ENCODE measurements around the gene ARHGAP4. TPM values are rescaled to one million over a fixed set of nuclear protein-coding genes. Genes with fewer than 3 reads are reported as not detected.

Gene ARHGAP4
- total and polyA plus RNA-seq, 2 donors from 2014 or later: 38.3 to 73.0 TPM

GRCh38 chrX:153934148-153934761 is 8.2 kb upstream of the ARHGAP4 start:
- peak overlapping the region in 1 of 3 donors; percentile 51 for H3K9ac ChIP-seq (ENCODE audit: low read length in 3 of 3)
- DNase-seq (peak in 1 of 5 donors; percentile 75), FAIRE-seq (no peak)
- TF ChIP-seq CTCF (IDR thresholded peaks at IDR 0.05; ENCODE audit: borderline replicate concordance, extremely low read depth, insufficient read depth): no peak
- intact Hi-C loops (cut with DNase I): no loop called here
- H3K27ac ChIP-seq (ENCODE audit: low read depth in 2 of 2, low read length in 2 of 2): no peak overlapping the region
- H3K9me3 ChIP-seq (ENCODE audit: control insufficient read depth in 2 of 3, insufficient read depth in 1 of 3, low read length in 3 of 3): no peaks in the 10 kb centered on the region
- no peaks in the 10 kb centered on the region for H3K27me3 ChIP-seq (ENCODE audit: control insufficient read depth, insufficient read depth, low read length)
- peaks cover 0 to 4% (median under 1%) of the 10 kb centered on the region in 3 donors for H3K4me1 ChIP-seq (ENCODE audit: control insufficient read depth in 2 of 3, insufficient read depth in 2 of 3, low read depth in 1 of 3, low read length in 3 of 3)
- peaks cover 0 to 2% (median 0%) of the 10 kb centered on the region in 3 donors for H3K36me3 ChIP-seq (ENCODE audit: control insufficient read depth in 2 of 3, insufficient read depth in 3 of 3, low read length in 3 of 3)
- peak overlapping the region; percentile 57 to 72 (median 60) for H3K4me3 ChIP-seq (ENCODE audit: low read length in 3 of 3)

GRCh38 chrX:153933748-153934147 is 7.7 kb upstream of the ARHGAP4 start:
- intact Hi-C loops (cut with DNase I): no loop called here
- no peak for DNase-seq
- Histone ChIP-seq H3K4me3 (ENCODE audit: low read length in 3 of 3) (peak overlapping the region in 2 of 3 donors; percentile 60 to 72), H3K9me3 (ENCODE audit: control insufficient read depth in 2 of 3, insufficient read depth in 1 of 3, low read length in 3 of 3) (no peaks in the 10 kb centered on the region), H3K27ac (ENCODE audit: low read depth in 2 of 2, low read length in 2 of 2) (no peak overlapping the region), H3K27me3 (ENCODE audit: control insufficient read depth, insufficient read depth, low read length) (no peaks in the 10 kb centered on the region), H3K4me1 (ENCODE audit: control insufficient read depth in 2 of 3, insufficient read depth in 2 of 3, low read depth in 1 of 3, low read length in 3 of 3) (peaks cover 0 to 5% (median 5%) of the 10 kb centered on the region in 3 donors), H3K9ac (ENCODE audit: low read length in 3 of 3) (peak overlapping the region in 1 of 3 donors; percentile 51), H3K36me3 (ENCODE audit: control insufficient read depth in 2 of 3, insufficient read depth in 3 of 3, low read length in 3 of 3) (peaks cover 0 to 2% (median 0%) of the 10 kb centered on the region in 3 donors)
- no peak for TF ChIP-seq CTCF (IDR thresholded peaks at IDR 0.05; ENCODE audit: borderline replicate concordance, extremely low read depth, insufficient read depth)
- FAIRE-seq: no peak

- Histone ChIP-seq H3K27me3 (ENCODE audit: control insufficient read depth, insufficient read depth, low read length) (no peaks in the 10 kb centered on the region), H3K4me1 (ENCODE audit: control insufficient read depth in 2 of 3, insufficient read depth in 2 of 3, low read depth in 1 of 3, low read length in 3 of 3) (peaks cover 0 to 5% (median 5%) of the 10 kb centered on the region in 3 donors), H3K36me3 (ENCODE audit: control insufficient read depth in 2 of 3, insufficient read depth in 3 of 3, low read length in 3 of 3) (peaks cover 0 to 2% (median 0%) of the 10 kb centered on the region in 3 donors), H3K9ac (ENCODE audit: low read length in 3 of 3) (no peak overlapping the region), H3K9me3 (ENCODE audit: control insufficient read depth in 2 of 3, insufficient read depth in 1 of 3, low read length in 3 of 3) (no peaks in the 10 kb centered on the region), H3K27ac (ENCODE audit: low read depth in 2 of 2, low read length in 2 of 2) (no peak overlapping the region), H3K4me3 (ENCODE audit: low read length in 3 of 3) (no peak overlapping the region)
- intact Hi-C loops (cut with DNase I): no loop called here
- DNase-seq (peak in 1 of 5 donors; percentile 65), FAIRE-seq (no peak)
- TF ChIP-seq CTCF (IDR thresholded peaks at IDR 0.05; ENCODE audit: borderline replicate concordance, extremely low read depth, insufficient read depth): no peak
Measured at GRCh38 chrX:153932220-153932915, 6.3 kb upstream of the ARHGAP4 start.

All from kidney (tissue), 14 donors.